GM19397 (cell line): ENCODE results near the gene KDM6A.
"Not testable (repeated sequence)": the region's sequence is repeated elsewhere in the genome, so short reads cannot be mapped to it uniquely, and the experiment has no call there.

Experiments used
- ATAC-seq: cut with Tn5 transposase; IDR thresholded peaks from one replicate; pipeline ENCODE4 v1.9.1; 2021; ENCODE audit warnings: mild to moderate bottlenecking, moderate library complexity; ENCODE audit not compliant: unreplicated experiment

The KDM6A gene

GRCh38 chrX:44999872-45000271 is 126.9 kb downstream of the KDM6A start:
- not testable (repeated sequence) for ATAC-seq

DNA sequence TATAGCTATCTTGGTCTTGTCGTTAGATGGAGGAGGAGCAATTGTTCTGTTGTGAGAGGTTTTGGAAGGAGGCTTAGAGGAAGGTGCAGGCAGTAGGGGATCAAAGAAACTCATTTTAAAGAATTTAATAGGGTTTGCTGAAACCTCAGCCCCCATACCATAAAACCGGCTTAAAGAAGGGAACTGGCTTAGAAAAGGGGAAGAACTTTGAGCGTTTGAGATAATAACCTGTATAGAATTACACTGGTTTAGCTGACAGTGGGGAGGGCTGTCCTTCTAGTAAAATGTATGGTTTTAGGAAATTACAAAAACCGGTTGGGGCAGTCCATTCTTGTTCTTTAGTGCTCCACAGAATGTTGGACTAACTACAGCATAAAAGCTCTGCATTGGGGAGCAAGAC is 128.1 kb downstream of the KDM6A start:
- ATAC-seq, result no peak

DNA sequence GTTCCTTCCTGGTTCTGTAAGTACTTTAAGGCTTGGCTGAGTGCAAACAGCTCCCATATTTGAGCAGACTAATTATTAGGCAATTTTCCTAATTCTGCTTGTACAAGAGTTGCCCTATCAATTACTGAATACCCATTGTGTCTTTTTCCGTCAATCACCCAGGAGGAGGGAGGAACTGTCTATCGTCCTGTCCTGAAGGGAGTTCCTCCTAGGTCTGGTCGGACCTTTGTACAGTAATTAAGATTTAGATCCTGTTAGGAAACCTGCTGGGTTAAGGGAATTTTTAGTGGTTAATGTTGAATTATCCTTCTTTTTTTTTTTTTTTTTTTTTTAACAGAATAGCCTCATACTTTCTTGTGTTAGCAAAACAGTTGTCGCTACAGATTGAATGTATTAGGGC is 130.1 kb downstream of the KDM6A start:
- ATAC-seq, result no peak

DNA sequence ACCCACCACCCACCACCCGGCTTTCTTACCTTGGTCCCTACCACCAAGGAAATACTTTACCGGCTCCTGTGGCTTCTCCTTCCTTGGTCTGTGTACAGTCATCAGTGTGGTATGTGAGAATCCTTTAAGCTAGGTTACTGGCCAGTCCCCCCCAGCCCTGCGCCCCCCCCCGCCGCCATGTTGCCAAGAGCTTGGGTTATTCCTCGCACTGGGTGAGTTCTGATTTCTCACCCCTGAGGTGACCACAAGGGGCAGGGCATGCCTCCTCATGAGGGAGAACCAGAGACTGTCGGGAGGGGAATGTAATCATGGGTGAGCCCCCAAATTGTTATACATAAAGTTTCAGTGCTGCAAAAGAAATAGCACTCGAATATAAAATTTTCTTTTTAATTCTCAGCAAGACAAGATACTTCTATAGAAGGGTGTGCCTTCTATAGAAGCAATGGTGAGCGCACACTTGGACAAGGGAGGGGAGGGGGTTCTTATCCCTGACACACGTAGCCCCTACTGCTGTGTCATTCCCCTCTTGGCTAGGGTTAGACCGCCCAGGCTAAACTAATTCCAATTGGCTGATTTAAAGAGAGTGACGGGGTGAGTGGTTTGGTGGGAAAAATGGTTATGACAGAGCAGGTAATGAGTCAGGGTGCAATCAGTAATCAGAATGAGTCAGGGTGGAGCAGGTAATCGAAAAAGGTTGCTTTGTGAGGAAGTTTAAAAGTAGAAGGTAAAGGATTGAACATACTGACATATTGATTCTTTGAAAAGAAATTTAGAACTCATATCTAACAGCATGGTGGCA is 133.2 kb downstream of the KDM6A start:
- ATAC-seq, result no peak

DNA sequence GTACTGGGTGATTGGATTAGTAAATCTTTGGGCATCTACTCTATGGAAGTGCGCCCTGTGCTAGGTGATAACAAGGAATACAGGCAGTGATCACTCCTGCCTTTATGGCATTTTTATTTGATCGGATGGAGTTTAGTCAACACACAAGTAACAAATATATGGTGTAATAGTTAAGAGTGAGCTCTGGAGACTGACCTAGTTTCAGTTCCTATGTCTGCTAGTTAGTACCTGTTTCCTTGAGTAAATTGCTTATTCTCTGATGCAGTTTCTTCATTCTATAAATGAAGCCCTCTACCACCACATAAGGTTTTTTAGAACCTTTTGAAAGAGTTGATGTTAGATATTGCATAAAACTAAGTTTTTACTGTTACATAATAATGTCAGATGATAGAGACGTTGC is 134.6 kb downstream of the KDM6A start:
- no peak for ATAC-seq

GRCh38 chrX:45009371-45010000 is 136.5 kb downstream of the KDM6A start:
- ATAC-seq, result no peak

DNA sequence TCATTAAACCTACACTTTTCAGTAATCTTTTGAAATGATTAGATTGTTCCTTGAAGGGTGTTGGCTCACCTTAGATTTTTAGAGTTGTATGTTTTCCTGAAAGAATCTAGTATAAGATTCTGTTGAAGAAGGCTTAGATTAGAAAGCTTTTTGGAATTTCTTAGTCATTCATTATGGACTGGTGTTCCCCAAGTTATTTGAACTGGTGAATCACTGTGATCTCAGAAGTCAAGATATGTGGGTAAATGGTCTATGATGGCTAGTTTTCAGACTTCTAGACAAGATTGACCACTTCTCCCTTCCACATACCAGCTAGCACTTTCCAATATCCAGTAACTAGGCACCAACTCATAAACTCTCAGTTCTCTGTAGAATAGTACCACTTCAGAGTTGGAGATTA is 138.1 kb downstream of the KDM6A start:
- ATAC-seq, result no peak

DNA sequence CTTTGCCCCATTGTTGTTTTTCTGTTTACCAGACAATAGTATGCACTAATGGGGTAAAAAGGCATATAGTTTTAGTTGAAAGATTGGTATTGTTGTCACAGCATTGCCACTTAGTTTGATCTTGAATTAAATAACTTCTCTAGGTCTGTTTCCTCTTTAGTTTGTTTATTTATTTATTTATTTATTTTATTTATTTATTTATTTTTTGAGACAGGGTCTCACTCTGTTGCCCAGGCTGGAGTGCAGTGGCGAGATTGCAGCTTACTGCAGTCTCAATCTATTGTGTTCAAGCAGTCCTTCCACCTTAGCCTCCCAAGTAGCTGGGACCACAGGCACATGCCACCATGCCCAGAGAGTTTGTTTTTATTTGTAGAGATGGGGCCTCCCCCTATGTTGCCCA is 138.6 kb downstream of the KDM6A start:
- ATAC-seq, result no peak

- no peak for ATAC-seq
These were observed 145.0 kb downstream of the KDM6A start for GRCh38 chrX:45017946-45018345.

DNA sequence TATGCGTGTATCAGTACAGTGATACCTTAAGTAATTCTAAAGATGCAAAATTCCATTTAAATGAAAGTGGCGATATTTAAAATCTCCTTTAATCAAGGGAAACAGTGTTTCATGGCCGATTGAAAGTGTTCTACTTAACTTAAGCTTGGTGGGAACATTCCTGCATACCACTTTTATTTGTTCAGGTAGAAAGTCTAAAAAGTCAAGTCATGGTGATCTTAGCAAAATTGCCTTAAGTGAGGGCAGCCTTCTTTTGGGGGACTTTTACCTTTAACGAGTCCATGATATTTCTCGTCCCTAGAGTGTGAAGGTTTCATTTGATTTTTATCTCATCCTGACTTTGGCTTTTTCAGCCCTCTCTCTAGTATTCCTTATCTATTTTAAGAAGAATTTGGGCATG is 149.2 kb downstream of the KDM6A start:
- no peak for ATAC-seq

GRCh38 chrX:45024501-45024900 is 151.5 kb downstream of the KDM6A start:
- ATAC-seq, result no peak

DNA sequence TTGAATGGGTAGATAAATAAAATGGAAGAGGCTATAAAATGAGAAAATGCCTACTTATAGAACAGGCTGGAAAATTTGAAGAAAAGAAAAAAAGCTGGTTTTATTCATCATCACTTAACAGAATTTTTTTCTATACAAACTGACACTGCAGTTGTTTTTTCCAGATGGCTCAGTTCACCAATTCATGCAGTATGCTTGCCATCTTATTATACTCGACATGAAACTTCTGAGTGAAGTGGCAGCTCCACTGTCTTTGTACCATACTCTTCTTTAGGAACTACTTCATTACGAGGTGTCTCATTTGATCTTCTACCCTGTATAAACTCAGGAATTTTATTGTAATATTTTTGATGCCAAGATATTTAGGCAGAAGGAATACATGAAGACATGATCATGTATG is 153.0 kb downstream of the KDM6A start:
- no peak for ATAC-seq

DNA sequence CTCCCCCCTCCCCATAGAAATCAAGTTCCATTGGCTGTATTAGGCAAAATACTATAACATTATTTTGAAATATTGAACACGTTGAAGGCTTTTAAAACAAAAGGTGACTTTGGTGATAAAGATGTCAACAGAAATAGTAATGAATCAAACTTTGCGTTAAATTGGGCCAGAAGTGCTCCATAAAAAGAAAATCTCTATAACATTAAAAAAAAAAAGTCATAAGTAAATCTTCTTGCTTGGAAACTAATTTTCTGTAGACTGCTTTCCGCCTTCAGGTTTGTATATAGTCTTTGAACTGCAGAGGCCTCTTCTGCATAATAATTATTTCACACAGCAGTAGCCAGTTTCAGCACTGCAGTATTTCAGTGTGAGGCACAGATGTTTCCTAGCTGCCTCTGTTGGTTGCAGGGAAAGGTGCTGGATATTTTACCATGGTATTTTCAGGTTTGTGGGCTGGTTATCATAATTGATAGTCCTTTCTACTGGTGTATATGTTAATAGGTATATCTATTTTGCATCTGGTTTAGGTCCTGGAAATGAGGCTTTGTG is 158.9 kb downstream of the KDM6A start:
- ATAC-seq, result no peak

- ATAC-seq, result no peak
These were observed 162.1 kb downstream of the KDM6A start for GRCh38 chrX:45035071-45035470.

DNA sequence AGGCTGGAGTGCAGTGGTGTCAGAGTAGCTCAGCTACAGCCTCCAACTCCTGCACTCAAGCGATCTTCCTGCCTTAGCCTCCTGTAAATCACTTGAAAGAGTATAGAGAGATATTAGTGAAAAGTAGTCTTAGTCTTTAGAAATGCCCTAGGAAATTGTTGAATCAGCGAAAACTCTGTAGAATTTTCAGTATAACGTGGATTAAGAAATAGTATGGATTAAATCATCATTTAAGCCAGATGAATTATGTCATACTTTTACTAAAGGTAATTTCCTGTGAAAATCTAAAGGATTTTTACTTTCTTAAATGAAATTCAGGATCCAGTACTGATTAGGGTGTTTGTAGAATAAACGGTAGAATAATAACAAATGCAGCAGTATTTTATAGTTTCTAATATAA is 163.2 kb downstream of the KDM6A start:
- ATAC-seq, result no peak

GRCh38 chrX:45040137-45040536 is 167.1 kb downstream of the KDM6A start:
- ATAC-seq, result not testable (repeated sequence)

- ATAC-seq, result no peak
These were observed 173.4 kb downstream of the KDM6A start for GRCh38 chrX:45046417-45046816.

DNA sequence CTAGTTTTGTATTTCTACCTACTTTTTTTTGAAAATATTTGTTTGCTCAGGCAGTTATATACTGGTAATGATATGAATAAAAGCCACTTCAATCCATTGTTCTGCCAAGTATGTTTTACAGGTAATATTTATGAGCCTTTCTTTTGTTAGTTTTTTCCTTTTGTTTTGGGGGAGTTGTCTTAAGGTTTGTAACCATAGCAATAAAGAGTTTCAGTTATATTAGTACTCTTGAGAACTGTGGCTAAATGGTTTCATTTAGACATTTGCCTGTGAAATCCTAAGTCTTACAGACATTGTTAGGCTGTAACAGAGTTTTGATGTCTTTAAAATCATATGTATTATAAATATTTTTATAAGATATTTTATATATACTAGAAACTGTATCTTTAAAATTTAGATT is 177.6 kb downstream of the KDM6A start:
- no peak for ATAC-seq

DNA sequence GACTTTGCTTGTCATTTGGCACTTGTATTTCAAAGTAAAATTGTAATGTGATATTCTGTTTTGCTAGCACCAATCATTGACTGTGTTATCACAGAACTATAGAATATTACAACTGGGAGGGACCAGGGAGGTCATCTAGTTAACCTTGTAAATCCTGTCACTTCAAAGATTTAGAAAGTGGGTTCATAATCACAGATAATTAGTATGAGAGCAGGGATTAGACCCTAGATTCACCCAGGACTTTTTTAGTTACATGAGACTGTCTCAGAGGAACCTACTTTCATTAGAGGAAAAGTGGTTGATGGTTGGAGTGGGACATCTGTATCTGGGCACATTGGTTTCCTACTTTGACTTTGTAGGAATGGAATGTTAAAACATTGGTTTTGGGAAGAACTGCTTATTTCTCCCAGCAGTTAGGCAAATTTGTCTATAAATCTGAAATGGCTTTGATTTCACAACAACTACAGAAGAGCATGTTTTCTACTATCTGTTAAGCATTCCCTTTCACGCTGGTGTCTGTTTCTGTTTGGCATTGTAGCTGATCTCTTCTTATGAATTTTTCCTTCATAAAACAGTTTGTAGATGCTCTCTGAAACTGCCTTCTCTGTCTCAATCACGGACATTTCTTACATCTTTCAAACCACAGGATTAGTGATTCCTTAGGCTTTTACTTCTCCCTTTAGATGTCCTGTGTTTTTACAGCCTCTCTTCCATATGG is 183.6 kb downstream of the KDM6A start:
- ATAC-seq, result no peak

DNA sequence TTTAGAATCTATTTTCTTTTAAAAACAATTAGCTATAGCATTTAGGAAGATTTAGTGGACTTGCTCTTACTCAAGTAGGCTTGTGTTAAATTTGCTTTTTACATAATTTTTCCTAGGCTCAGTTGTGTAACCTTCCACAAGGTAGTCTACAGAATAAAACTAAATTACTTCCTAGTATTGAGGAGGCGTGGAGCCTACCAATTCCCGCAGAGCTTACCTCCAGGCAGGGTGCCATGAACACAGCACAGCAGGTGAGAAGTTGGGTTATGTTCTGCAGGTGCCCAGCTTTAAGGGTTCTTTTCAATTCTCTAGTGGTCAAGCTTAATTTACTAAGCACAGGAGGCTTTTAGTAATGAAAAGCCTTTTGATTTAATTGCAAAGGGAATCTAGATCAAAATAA is 186.9 kb downstream of the KDM6A start:
- not testable (repeated sequence) for ATAC-seq

DNA sequence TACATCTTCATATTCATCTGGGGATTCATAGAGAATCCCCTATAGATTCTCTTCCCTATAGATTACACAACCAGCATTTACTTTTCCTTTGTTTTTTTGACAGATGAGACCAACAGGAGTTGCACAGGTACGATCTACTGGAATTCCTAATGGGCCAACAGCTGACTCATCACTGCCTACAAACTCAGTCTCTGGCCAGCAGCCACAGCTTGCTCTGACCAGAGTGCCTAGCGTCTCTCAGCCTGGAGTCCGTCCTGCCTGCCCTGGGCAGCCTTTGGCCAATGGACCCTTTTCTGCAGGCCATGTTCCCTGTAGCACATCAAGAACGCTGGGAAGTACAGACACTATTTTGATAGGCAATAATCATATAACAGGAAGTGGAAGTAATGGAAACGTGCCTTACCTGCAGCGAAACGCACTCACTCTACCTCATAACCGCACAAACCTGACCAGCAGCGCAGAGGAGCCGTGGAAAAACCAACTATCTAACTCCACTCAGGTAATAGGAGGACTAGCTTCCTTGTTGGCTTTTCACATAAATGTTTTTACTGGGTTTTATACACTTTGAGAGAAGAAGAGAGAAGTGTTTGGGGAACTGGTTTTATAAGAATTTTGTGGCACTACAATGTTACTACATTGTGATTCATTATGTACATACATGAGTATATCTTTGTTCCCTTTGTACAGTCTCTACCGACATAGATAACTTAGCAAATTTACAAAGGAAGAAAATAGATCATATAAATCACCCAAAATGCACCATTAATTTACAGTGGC is 190.5 kb downstream of the KDM6A start:
- ATAC-seq, result no peak
